Heart right ventricle (tissue), 16 donors: ENCODE data around the gene IER3IP1. TPM values are rescaled to one million over a fixed set of nuclear protein-coding genes. Genes with fewer than 3 reads are reported as not detected.

Experiments used
- ATAC-seq, 8 donors: fragments of 200-7000 bp; cut with Tn5 transposase; one replicate each; pipeline ENCODE4 v1.9.1; 2020; ENCODE audit warnings: mild to moderate bottlenecking in 8 of 8, moderate library complexity in 8 of 8, moderate number of reproducible peaks in 1 of 8
- DNase-seq, 2 donors: peaks; one replicate each; pipeline ENCODE4 v3.0.0-alpha.2; 2020
- H3K27ac ChIP-seq, 10 donors: fragments of 200-600 bp; sonication (generic) in 2 of 10; one replicate each; pipeline versions ENCODE4 v1.5.0 to v1.8.0; 2020 to 2022; ENCODE audit warnings: mild to moderate bottlenecking in 3 of 10
- H3K27me3 ChIP-seq, 7 donors: fragments of 200-600 bp; one replicate each; pipeline ENCODE4 v1.8.0; 2021 to 2022; ENCODE audit warnings: mild to moderate bottlenecking in 2 of 7
- H3K36me3 ChIP-seq, 9 donors: fragments of 200-600 bp; sonication (generic) in 1 of 9; one replicate each; pipeline versions ENCODE4 v1.5.0 to v1.8.0; 2020 to 2022; ENCODE audit warnings: mild to moderate bottlenecking in 2 of 9
- H3K4me1 ChIP-seq, 9 donors: fragments of 200-600 bp; sonication (generic) in 1 of 9; one replicate each; pipeline versions ENCODE4 v1.5.0 to v1.8.0; 2020 to 2022; ENCODE audit warnings: mild to moderate bottlenecking in 4 of 9
- H3K4me3 ChIP-seq, 10 donors: fragments of 200-600 bp; sonication (generic) in 2 of 10; one replicate each; pipeline versions ENCODE4 v1.5.0 to v1.8.0; 2020 to 2022; ENCODE audit warnings: mild to moderate bottlenecking in 7 of 10, moderate library complexity in 2 of 10
- H3K9me3 ChIP-seq, 11 donors: fragments of 200-600 bp in 10 of 11; sonication (generic) in 2 of 11; one replicate each; pipeline versions ENCODE4 v1.5.0 to v1.8.0; 2013 to 2022; ENCODE audit warnings: mild to moderate bottlenecking in 2 of 11, control low read depth in 1 of 11, moderate library complexity in 1 of 11
- WGBS, 2 donors: extraction: QIAGEN DNeasy Blood & Tissue Kit; methylation state at CpG; one replicate each; pipeline ENCODE4 v1.1.7; 2013; ENCODE audit warnings: inconsistent platforms in 1 of 2; 5-methylcytosine and 5-hydroxymethylcytosine counted together
- intact Hi-C, 10 donors: fragments of 100-400 bp; cut with DNase I; formaldehyde crosslinking; loops; one replicate each; pipeline versions ENCODE4 v1.11.1 to v1.14.2; 2022
- polyA plus RNA-seq, 2 donors: library from polyadenylated mRNA; stranded (reverse); fragments of 200-250 nt; gene quantifications; one replicate each; pipeline ENCODE4 v1.2.3, GENCODE V29; 2013
- total RNA-seq, 10 donors: library from RNA; stranded (reverse); fragmentation: NEBNext Ultra II Directional in 3 of 10; extraction: Animal tissue kit (Norgen Biotek cat#: 25700) in 3 of 10; gene quantifications; one replicate each; pipeline versions ENCODE4 v1.2.1 to v1.2.4, GENCODE V29; 2021 to 2023
- TF ChIP-seq, protein P1 (sequence below), 9 donors: fragments of 200-600 bp; sonication (generic) in 2 of 9; IDR thresholded peaks; one replicate each; pipeline versions ENCODE4 v1.5.0 to v1.8.0; 2021 to 2022; ENCODE audit warnings: antibody characterized with exemption in 9 of 9, mild to moderate bottlenecking in 5 of 9, moderate library complexity in 1 of 9
- donor health status: Arrhythmogenic right ventricular cardiomyopathy.
- donor health status: ischemic (EF 13 %, LVEDD 7.1; RV severe dilation, severe dysfunction).
- donor health status: healthy with polysubstance abuse.
- donor health status: DM: no; HTN: yes; CAD: no.
- donor health status: DM: no; HTN: no; CAD: no.
- donor health status: ischemic (EF 25% LVEDD 6.9; RV normal size, moderate dysfunction).
- donor health status: ischemic (EF 25% LVEDD 5.7; RV mildly dilated, moderate dysfunction).
- donor health status: healthy.
- donor health status: DM: yes; HTN: yes; CAD: no.
- donor health status: Ischemic cardiomyopathy.
- donor health status: ischemic (EF 35%, LVEDD 5.7; RV mildly dilated, moderate dysfunction).
- donor health status: nonischemic (EF 11% LVEDD 7.7; RV severe dilation, severe dysfunction).
- donor health status: DM: yes; HTN: yes; CAD: no.
- donor health status: PGD.
- donor health status: ischemic (EF 29% LVEDD 5.4; RV normal size, mild dysfunction).
- donor health status: nonischemic (EF 23%, LVEDD 6.1; RV moderate dilation, normal function).

The IER3IP1 gene
- total and polyA plus RNA-seq, 12 donors, result 8.5 to 18.0 (median 10.3) TPM

DNA sequence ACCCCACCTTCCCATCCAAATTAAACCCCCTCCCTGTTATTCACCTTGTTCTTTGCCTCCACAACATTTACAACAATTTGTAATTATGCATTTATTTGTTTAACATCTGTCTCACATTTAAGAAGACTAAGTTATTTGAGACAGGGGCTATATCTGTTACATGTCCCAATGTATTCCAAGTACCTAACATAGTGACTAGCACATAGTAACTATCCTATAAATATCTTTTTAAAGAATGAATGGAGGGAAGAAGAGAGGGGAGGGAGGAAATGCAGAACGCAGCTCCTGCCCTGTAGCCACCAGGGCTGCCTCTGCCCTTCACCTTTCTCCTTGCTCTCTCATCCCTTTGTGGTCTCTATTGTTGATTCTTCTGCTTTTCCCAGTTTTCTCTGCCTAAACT lies 66.4 kb downstream of the IER3IP1 start:
- H3K27me3 ChIP-seq, result no peaks in the 10 kb centered on the region
- WGBS, 2 donors, result 60 to 77% methylated on average over 1 of the region's 1 CpG
- H3K36me3 ChIP-seq, result peaks cover 0 to 100% (median 60%) of the 10 kb centered on the region in 9 donors
- intact Hi-C loops, result loop anchor here in 4 of 10 donors (10.0 kb wide), 1 partner anchor 645 kb away; no protein-coding TSS in a partner anchor
- DNase-seq, result no peak
- no peak overlapping the region for H3K27ac ChIP-seq
- TF ChIP-seq, protein P1, sequence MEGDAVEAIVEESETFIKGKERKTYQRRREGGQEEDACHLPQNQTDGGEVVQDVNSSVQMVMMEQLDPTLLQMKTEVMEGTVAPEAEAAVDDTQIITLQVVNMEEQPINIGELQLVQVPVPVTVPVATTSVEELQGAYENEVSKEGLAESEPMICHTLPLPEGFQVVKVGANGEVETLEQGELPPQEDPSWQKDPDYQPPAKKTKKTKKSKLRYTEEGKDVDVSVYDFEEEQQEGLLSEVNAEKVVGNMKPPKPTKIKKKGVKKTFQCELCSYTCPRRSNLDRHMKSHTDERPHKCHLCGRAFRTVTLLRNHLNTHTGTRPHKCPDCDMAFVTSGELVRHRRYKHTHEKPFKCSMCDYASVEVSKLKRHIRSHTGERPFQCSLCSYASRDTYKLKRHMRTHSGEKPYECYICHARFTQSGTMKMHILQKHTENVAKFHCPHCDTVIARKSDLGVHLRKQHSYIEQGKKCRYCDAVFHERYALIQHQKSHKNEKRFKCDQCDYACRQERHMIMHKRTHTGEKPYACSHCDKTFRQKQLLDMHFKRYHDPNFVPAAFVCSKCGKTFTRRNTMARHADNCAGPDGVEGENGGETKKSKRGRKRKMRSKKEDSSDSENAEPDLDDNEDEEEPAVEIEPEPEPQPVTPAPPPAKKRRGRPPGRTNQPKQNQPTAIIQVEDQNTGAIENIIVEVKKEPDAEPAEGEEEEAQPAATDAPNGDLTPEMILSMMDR (IDR thresholded peaks at IDR 0.05), result no peak
- H3K4me3 ChIP-seq, result no peak overlapping the region
- no peaks in the 10 kb centered on the region for H3K9me3 ChIP-seq
- ATAC-seq, result no peak
- H3K4me1 ChIP-seq, result peaks cover 0 to 4% (median 0%) of the 10 kb centered on the region in 9 donors

DNA sequence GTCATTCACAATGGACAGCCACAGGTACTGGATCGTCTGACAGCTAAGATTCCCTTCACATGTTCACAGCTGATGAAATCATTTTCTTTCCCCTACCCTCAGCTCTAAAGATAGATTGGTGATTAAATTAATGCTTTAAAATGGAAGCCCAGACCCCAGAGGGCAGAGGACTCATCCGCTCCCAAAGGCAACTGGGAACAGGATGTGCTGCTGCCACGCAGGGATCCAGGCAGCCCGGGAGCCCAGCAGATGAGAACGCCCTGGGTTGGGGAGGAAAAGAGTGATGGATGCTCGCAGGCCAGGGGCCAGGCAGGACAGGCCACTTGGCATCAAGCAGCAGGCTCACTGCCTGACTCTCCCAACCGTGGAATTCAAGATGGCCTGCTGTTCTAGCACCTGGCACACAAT lies 67.2 kb downstream of the IER3IP1 start:
- Histone ChIP-seq H3K4me3 (no peak overlapping the region), H3K9me3 (no peaks in the 10 kb centered on the region), H3K36me3 (peaks cover 0 to 100% (median 55%) of the 10 kb centered on the region in 9 donors), H3K27ac (no peak overlapping the region), H3K27me3 (no peaks in the 10 kb centered on the region), H3K4me1 (peaks cover 0 to 4% (median 0%) of the 10 kb centered on the region in 9 donors)
- DNase-seq (no peak), ATAC-seq (no peak)
- WGBS, 2 donors, result 87 to 89% methylated on average over 7 of the region's 7 CpGs
- TF ChIP-seq, protein P1 (IDR thresholded peaks at IDR 0.05), result no peak
- intact Hi-C loops, result loop anchor here in 4 of 10 donors (10.0 kb wide), 1 partner anchor 646 kb away; no protein-coding TSS in a partner anchor

DNA sequence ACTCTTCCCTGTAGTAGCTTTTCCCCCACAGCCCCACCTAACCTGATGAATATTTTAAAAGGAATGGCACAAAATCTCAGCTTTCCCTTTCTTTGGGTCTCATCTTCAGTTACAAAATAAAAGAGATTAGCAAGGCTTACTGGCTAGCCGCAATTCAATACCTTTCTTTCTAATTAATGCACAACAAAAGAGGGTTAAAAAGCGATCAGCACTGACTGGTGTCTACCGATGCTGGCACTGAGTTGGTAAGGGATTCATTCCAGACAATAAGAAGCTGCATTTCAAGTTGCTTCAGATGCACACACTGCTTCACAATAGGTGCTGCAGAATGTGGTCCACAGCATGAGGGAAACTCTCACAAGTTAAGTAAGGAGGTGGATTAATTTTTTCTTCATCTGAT lies 67.8 kb downstream of the IER3IP1 start:
- WGBS, 2 donors, result 84 to 89% methylated on average over 3 of the region's 3 CpGs
- TF ChIP-seq, protein P1 (IDR thresholded peaks at IDR 0.05), result no peak
- no peaks in the 10 kb centered on the region for H3K9me3 ChIP-seq
- peaks cover 0 to 97% (median 51%) of the 10 kb centered on the region in 9 donors for H3K36me3 ChIP-seq
- intact Hi-C loops, result loop anchor here in 4 of 10 donors (10.0 kb wide), 1 partner anchor 646 kb away; no protein-coding TSS in a partner anchor
- no peak for DNase-seq
- H3K27me3 ChIP-seq, result no peaks in the 10 kb centered on the region
- ATAC-seq, result no peak
- H3K27ac ChIP-seq, result no peak overlapping the region
- H3K4me3 ChIP-seq, result no peak overlapping the region
- peaks cover 0 to 4% (median 0%) of the 10 kb centered on the region in 9 donors for H3K4me1 ChIP-seq

Other genes starting within 250 kb of the IER3IP1 start
- gene ELOA2, start 140.7 kb downstream of the IER3IP1 start, total RNA-seq, result not detected
- gene ELOA2, start 140.7 kb downstream of the IER3IP1 start, polyA plus RNA-seq, result not detected
- 10 to 100 TPM; 31.1 to 52.4 (median 38.9) TPM for gene HDHD2, start 25.9 kb downstream of the IER3IP1 start, total RNA-seq
- 10 to 100 TPM; 16.8 to 17.9 TPM for gene HDHD2, start 25.9 kb downstream of the IER3IP1 start, polyA plus RNA-seq
- not detected for gene SKOR2, start 75.3 kb upstream of the IER3IP1 start, total RNA-seq
- not detected for gene SKOR2, start 75.3 kb upstream of the IER3IP1 start, polyA plus RNA-seq